Measurements from ENCODE around the gene KCNIP4. TPM values are rescaled to one million over a fixed set of nuclear protein-coding genes. Genes with fewer than 3 reads are reported as not detected.

KCNIP4 gene
- total and polyA plus RNA-seq, 9 of the 15 experiments (the other 6 are each of a cell fraction or from before 2014, with no cell fraction given): 0.25 to 0.41 TPM; not detected in 7

DNA sequence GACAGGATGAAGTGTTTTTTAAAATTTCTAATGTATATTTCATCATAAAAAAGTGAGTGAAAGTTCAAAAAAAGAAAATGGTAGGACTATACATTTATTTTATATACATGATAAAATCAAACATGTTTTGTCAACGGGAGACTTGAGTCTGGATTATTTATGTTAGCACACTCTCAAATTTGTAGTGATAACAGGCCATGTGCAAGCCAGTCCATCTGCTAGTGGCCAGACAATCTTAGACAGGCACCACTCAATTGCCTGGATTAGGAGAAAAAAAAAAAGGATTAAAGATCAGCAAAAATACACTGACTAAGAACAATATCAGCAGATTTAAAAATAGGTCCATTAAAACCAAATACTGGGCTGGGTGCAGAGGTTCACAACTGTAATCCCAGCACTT is 71.9 kb downstream of the KCNIP4 start:
- BruUV-seq (replicated peaks): no TSS peak
- ATAC-seq: no peak
- no peak overlapping the region for H3K4me3 ChIP-seq
- H3K9me3 ChIP-seq (replicated peaks; ENCODE audit: control insufficient read depth, insufficient read depth, low read depth, low read length): no peaks in the 10 kb centered on the region
- H3K4me2 ChIP-seq (ENCODE audit: insufficient read depth, low read length): no peak overlapping the region
- ChIA-PET POLR2A (no interaction called here), CTCF (ENCODE audit: low intra/inter-chr PET ratio) (no interaction called here)
- H3K9me1 ChIP-seq (ENCODE audit: control insufficient read depth, insufficient read depth, low read length): no peaks in the 10 kb centered on the region
- in situ Hi-C loops (cut with MboI): no loop called here
- no peak overlapping the region for H3K27ac ChIP-seq (ENCODE audit: extremely low read depth, low read depth, low read length)
- H3K4me1 ChIP-seq (replicated peaks in 1 of 2; ENCODE audit: control insufficient read depth in 2 of 2, insufficient read depth in 2 of 2, low read length in 2 of 2): no peaks in the 10 kb centered on the region
- intact Hi-C loops (cut with micrococcal nuclease): no loop called here
- no peaks in the 10 kb centered on the region for H3K79me2 ChIP-seq (ENCODE audit: control insufficient read depth, insufficient read depth, low read length)
- no peak for DNase-seq (ENCODE audit: extremely low read depth in 1 of 4, low spot score in 3 of 4)
- H2AFZ ChIP-seq (ENCODE audit: low read depth, low read length): no peak overlapping the region
- FAIRE-seq: no peak
- no peak for TF ChIP-seq KDM4B (IDR thresholded peaks at IDR 0.05; ENCODE audit: borderline replicate concordance in 2 of 2, low read depth in 1 of 2)
- TF ChIP-seq, protein P1, sequence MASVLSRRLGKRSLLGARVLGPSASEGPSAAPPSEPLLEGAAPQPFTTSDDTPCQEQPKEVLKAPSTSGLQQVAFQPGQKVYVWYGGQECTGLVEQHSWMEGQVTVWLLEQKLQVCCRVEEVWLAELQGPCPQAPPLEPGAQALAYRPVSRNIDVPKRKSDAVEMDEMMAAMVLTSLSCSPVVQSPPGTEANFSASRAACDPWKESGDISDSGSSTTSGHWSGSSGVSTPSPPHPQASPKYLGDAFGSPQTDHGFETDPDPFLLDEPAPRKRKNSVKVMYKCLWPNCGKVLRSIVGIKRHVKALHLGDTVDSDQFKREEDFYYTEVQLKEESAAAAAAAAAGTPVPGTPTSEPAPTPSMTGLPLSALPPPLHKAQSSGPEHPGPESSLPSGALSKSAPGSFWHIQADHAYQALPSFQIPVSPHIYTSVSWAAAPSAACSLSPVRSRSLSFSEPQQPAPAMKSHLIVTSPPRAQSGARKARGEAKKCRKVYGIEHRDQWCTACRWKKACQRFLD (CRISPR knock-in tag; IDR thresholded peaks at IDR 0.05): no peak
- TF ChIP-seq ZNF589 (CRISPR knock-in tag; IDR thresholded peaks at IDR 0.05; ENCODE audit: low read depth): no peak
- no peak for TF ChIP-seq KLF16 (IDR thresholded peaks at IDR 0.05)
- no peak for TF ChIP-seq ZNF780A (CRISPR knock-in tag; IDR thresholded peaks at IDR 0.05)
- TF ChIP-seq HDAC8 (tag; IDR thresholded peaks at IDR 0.05): no peak
- TF ChIP-seq CBX5 (IDR thresholded peaks at IDR 0.05; ENCODE audit: borderline replicate concordance, low read depth): no peak
- TF ChIP-seq, protein P2, sequence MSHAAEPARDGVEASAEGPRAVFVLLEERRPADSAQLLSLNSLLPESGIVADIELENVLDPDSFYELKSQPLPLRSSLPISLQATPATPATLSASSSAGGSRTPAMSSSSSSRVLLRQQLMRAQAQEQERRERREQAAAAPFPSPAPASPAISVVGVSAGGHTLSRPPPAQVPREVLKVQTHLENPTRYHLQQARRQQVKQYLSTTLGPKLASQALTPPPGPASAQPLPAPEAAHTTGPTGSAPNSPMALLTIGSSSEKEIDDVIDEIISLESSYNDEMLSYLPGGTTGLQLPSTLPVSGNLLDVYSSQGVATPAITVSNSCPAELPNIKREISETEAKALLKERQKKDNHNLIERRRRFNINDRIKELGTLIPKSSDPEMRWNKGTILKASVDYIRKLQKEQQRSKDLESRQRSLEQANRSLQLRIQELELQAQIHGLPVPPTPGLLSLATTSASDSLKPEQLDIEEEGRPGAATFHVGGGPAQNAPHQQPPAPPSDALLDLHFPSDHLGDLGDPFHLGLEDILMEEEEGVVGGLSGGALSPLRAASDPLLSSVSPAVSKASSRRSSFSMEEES (CRISPR knock-in tag; IDR thresholded peaks at IDR 0.05): no peak
- TF ChIP-seq ZNF174 (CRISPR knock-in tag; IDR thresholded peaks at IDR 0.05): no peak
- H3K36me3 ChIP-seq (ENCODE audit: control insufficient read depth, insufficient read depth, low read length): no peaks in the 10 kb centered on the region
- no peak overlapping the region for H3K9ac ChIP-seq (ENCODE audit: insufficient read depth in 1 of 2, low read depth in 2 of 2, low read length in 2 of 2)
- H3K27me3 ChIP-seq (ENCODE audit: control insufficient read depth in 2 of 2, insufficient read depth in 2 of 2, low read length in 2 of 2): no peaks in the 10 kb centered on the region
- H4K20me1 ChIP-seq (replicated peaks; ENCODE audit: control insufficient read depth, insufficient read depth, low read length): no peaks in the 10 kb centered on the region
- 0% methylated on average over 1 of the region's 1 CpG for WGBS (ENCODE audit: insufficient coverage, low coverage, missing lambda C conversion rate)
